Progenitor cell of endocrine pancreas (in vitro differentiated cells): Measurements from ENCODE around the gene HSPB7. TPM values are rescaled to one million over a fixed set of nuclear protein-coding genes. Genes with fewer than 3 reads are reported as not detected.

ENCODE experiments used
- DNase-seq: peaks from one replicate; pipeline ENCODE4 v3.0.0; 2021; ENCODE audit warnings: low spot score; ENCODE audit not compliant: unreplicated experiment
- H3K27ac Mint-ChIP-seq: 2 replicates; pipeline ENCODE4 v1.8.0; 2021; ENCODE audit warnings: mild to moderate bottlenecking, moderate library complexity, mixed read lengths
- H3K27me3 Mint-ChIP-seq: 2 replicates; pipeline ENCODE4 v1.8.0; 2021; ENCODE audit warnings: mixed read lengths
- H3K36me3 Mint-ChIP-seq: 2 replicates; pipeline ENCODE4 v1.8.0; 2022; ENCODE audit warnings: mixed read lengths; ENCODE audit not compliant: insufficient read depth
- H3K4me1 Mint-ChIP-seq: 2 replicates; pipeline ENCODE4 v1.8.0; 2021; ENCODE audit warnings: low read depth, mixed read lengths
- H3K4me3 Mint-ChIP-seq: 2 replicates; pipeline ENCODE4 v1.8.0; 2021; ENCODE audit warnings: low read depth, mild to moderate bottlenecking, moderate library complexity, mixed read lengths
- H3K9me3 Mint-ChIP-seq: 2 replicates; pipeline ENCODE4 v1.8.0; 2021; ENCODE audit warnings: low read depth, mixed read lengths
- CTCF ChIP-seq: fragments of 200-600 bp; sonication (generic); IDR thresholded peaks from one replicate; pipeline ENCODE4 v1.5.0; 2021; ENCODE audit warnings: antibody characterized with exemption, mild to moderate bottlenecking; ENCODE audit not compliant: unreplicated experiment
- total RNA-seq: library from RNA; stranded (reverse); gene quantifications from 2 replicates; pipeline ENCODE4 v1.2.1, GENCODE V29; 2021

HSPB7 gene
- total RNA-seq, 1 donor from 2014 or later: not detected

GRCh38 chr1:16020325-16020724, 2.5 kb upstream of the HSPB7 start:
- H3K27ac Mint-ChIP-seq: no peak overlapping the region
- peaks cover 13% of the 10 kb centered on the region for H3K4me1 Mint-ChIP-seq
- H3K4me3 Mint-ChIP-seq: no peak overlapping the region
- no peaks in the 10 kb centered on the region for H3K36me3 Mint-ChIP-seq
- peaks cover 37% of the 10 kb centered on the region for H3K27me3 Mint-ChIP-seq
- TF ChIP-seq CTCF: no peak
- H3K9me3 Mint-ChIP-seq: no peaks in the 10 kb centered on the region
- DNase-seq: no peak

GRCh38 chr1:16019644-16020277, 1.9 kb upstream of the HSPB7 start:
- no peak for TF ChIP-seq CTCF
- Mint-ChIP-seq H3K36me3 (no peaks in the 10 kb centered on the region), H3K27ac (peak overlapping the region; percentile 80), H3K9me3 (no peaks in the 10 kb centered on the region), H3K27me3 (peaks cover 34% of the 10 kb centered on the region), H3K4me3 (no peak overlapping the region), H3K4me1 (peaks cover 13% of the 10 kb centered on the region)
- no peak for DNase-seq

- H3K4me3 Mint-ChIP-seq: no peak overlapping the region
- TF ChIP-seq CTCF: no peak
- no peak for DNase-seq
- peaks cover 28% of the 10 kb centered on the region for H3K27me3 Mint-ChIP-seq
- peaks cover 14% of the 10 kb centered on the region for H3K4me1 Mint-ChIP-seq
- no peaks in the 10 kb centered on the region for H3K36me3 Mint-ChIP-seq
- peak overlapping the region; percentile 80 for H3K27ac Mint-ChIP-seq
- H3K9me3 Mint-ChIP-seq: no peaks in the 10 kb centered on the region
Measured at GRCh38 chr1:16018749-16019643, 1.2 kb upstream of the HSPB7 start.

- no peak for DNase-seq
- H3K27me3 Mint-ChIP-seq: peaks cover 25% of the 10 kb centered on the region
- no peaks in the 10 kb centered on the region for H3K36me3 Mint-ChIP-seq
- no peaks in the 10 kb centered on the region for H3K9me3 Mint-ChIP-seq
- no peak for TF ChIP-seq CTCF
- H3K4me1 Mint-ChIP-seq: peaks cover 16% of the 10 kb centered on the region
- no peak overlapping the region for H3K27ac Mint-ChIP-seq
- no peak overlapping the region for H3K4me3 Mint-ChIP-seq
Measured at GRCh38 chr1:16018308-16018707, 465 bp upstream of the HSPB7 start.

- peaks cover 16% of the 10 kb centered on the region for H3K4me1 Mint-ChIP-seq
- DNase-seq: no peak
- TF ChIP-seq CTCF: no peak
- no peak overlapping the region for H3K27ac Mint-ChIP-seq
- peaks cover 19% of the 10 kb centered on the region for H3K27me3 Mint-ChIP-seq
- H3K36me3 Mint-ChIP-seq: no peaks in the 10 kb centered on the region
- no peak overlapping the region for H3K4me3 Mint-ChIP-seq
- no peaks in the 10 kb centered on the region for H3K9me3 Mint-ChIP-seq
Measured at GRCh38 chr1:16017076-16017460, 775 bp downstream of the HSPB7 start.
